Activated T-cell treated with anti-CD3 and anti-CD28 coated beads, Interleukin-2, amount 50 U/mL, for 24 hours (primary cell): ENCODE measurements around the gene GRM4.

Source experiments
- DNase-seq: peaks from one replicate; pipeline ENCODE4 v3.0.0-alpha.2; 2020
- H3K27ac Mint-ChIP-seq: 2 replicates; pipeline ENCODE4 v1.8.0; 2020; ENCODE audit warnings: mild to moderate bottlenecking, mixed read lengths
- H3K27me3 Mint-ChIP-seq: 2 replicates; pipeline ENCODE4 v1.8.0; 2020; ENCODE audit warnings: mixed read lengths
- H3K36me3 Mint-ChIP-seq: 2 replicates; pipeline ENCODE4 v1.8.0; 2020; ENCODE audit warnings: low read depth, mixed read lengths
- H3K4me1 Mint-ChIP-seq: 2 replicates; pipeline ENCODE4 v1.8.0; 2020; ENCODE audit warnings: low read depth, mixed read lengths
- H3K4me3 Mint-ChIP-seq: 2 replicates; pipeline ENCODE4 v1.8.0; 2020; ENCODE audit warnings: mild to moderate bottlenecking, moderate library complexity, mixed read lengths
- H3K9me3 Mint-ChIP-seq: 2 replicates; pipeline ENCODE4 v1.8.0; 2020; ENCODE audit warnings: mixed read lengths

GRM4 gene

DNA sequence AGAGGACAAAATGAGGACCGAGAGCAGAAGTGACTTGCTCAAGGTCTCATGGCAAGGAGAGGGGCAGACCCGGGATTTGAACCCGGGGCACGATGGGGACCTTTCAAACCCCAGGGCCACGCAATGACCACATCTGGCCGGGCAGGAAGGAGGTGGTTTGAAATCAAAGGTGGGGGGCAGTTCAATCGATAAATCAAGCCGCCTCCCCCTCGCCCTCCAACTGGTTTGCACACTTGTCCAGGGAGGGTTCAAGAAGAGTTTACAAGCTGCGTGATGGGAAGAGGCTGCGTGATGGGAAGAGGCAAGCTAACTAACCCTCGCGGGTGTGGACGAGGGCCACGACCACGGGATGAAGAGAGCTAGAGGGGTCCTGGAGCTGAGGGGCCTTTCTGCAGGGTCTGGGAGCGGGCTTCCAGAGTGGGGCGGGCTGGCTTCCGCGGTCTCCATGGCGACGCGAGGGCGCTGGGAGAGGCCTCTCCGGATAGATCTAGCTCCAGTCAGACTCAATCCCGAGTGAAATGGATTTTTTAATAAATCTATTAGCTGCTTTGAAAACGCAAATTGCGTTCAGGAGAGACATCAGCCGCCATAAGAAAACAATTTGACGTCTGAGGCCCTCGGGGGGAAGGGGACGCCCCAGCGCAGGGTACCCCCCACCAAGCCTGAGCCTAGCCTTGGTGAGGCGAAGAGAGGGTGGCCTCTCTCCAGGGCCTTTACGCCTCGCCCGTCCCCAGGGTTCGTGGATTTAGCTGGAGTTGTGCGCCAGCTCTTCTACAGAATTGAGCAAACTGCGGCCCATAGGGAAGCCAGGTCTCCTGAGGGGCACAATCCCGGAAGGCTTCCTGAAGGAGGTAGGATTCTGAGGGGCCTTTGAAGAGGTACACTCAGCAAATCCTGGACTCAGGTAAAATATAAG lies 143.9 kb downstream of the GRM4 start:
- no peak for DNase-seq
- Mint-ChIP-seq H3K36me3 (no peaks in the 10 kb centered on the region), H3K4me1 (no peaks in the 10 kb centered on the region), H3K27ac (no peak overlapping the region), H3K27me3 (no peaks in the 10 kb centered on the region), H3K9me3 (peaks cover 2% of the 10 kb centered on the region), H3K4me3 (no peak overlapping the region)

DNA sequence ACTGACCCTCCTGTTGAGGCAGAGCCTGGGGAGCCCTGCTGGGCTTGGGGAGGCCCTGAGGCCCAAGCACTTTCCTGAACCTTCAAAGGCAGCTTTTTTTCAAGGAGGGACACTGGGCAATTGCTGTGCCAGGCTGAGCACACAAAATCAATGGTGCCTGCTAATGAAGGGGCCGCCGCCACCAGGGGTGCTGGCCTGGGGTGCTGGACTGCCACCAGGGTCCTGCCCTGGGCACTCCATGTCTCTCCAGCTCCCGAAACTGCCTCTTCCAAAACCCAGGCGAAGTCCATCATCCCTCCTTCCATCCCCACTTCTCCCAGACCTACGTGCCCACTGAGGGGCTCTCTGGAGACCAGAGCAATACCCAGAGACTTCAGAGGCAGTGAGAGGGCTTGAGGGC lies 145.6 kb downstream of the GRM4 start:
- no peaks in the 10 kb centered on the region for H3K36me3 Mint-ChIP-seq
- no peaks in the 10 kb centered on the region for H3K4me1 Mint-ChIP-seq
- no peaks in the 10 kb centered on the region for H3K27me3 Mint-ChIP-seq
- H3K27ac Mint-ChIP-seq: no peak overlapping the region
- DNase-seq: no peak
- no peak overlapping the region for H3K4me3 Mint-ChIP-seq
- peaks cover 2% of the 10 kb centered on the region for H3K9me3 Mint-ChIP-seq

DNA sequence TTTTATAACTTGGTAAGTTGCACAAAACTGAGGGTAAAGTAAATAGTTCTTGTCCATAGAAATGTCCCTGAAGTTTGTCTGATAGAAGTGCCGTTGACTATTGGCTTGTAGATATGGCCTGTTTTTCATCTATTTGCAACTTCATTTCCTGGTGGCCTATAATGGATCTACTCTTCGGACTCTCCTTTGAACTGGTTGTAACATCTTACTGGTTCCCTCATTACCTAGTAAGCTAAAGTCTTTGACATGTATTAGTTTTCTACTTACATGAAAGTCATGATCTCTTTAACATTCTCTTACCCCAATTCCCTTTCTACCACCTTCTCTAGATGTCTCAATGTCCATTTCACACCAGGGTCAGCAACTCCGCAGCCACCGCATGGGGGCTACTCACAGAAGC lies 146.3 kb downstream of the GRM4 start:
- no peaks in the 10 kb centered on the region for H3K4me1 Mint-ChIP-seq
- DNase-seq: no peak
- H3K9me3 Mint-ChIP-seq: peaks cover 2% of the 10 kb centered on the region
- H3K27me3 Mint-ChIP-seq: no peaks in the 10 kb centered on the region
- H3K36me3 Mint-ChIP-seq: no peaks in the 10 kb centered on the region
- H3K4me3 Mint-ChIP-seq: no peak overlapping the region
- no peak overlapping the region for H3K27ac Mint-ChIP-seq

DNA sequence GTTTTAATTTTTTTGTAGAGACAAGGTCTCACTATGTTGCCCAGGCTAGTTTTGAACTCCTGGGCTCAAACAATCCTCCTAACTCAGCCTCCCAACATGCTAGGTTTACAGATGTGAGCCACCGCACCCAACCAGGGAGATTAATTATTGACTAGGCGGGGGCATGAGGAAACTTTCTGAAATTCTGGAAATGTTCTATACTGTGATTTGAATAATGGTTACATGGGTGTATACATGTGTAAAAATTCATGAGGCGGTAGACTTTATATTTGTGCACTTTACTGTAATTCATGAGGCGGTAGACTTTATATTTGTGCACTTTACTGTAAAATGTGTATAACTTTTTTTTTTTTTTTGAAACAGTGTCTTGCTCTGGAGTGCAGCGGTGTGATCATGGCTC lies 147.2 kb downstream of the GRM4 start:
- Mint-ChIP-seq H3K4me1 (no peaks in the 10 kb centered on the region), H3K27me3 (no peaks in the 10 kb centered on the region)
- no peak for DNase-seq

DNA sequence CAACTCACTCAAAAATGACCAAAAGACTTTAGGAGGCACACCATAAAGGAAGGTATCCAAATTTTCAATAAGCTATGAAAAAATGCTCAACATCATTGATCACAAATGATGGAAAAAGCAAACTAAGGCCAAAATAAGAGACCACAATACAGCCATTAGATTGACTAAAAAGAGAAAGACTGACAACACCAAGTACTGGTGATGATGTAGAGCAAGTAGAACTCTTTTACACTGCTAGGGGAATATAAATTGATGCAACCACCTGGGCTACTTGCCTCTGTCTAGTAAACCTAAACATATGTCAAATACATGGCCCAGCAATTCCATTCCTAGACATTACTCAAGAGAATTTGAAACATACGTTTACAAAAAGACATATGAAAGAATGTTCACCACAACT lies 148.6 kb downstream of the GRM4 start:
- no peak overlapping the region for H3K27ac Mint-ChIP-seq
- no peak for DNase-seq
- no peaks in the 10 kb centered on the region for H3K4me1 Mint-ChIP-seq
- H3K27me3 Mint-ChIP-seq: no peaks in the 10 kb centered on the region
- H3K36me3 Mint-ChIP-seq: no peaks in the 10 kb centered on the region
- H3K4me3 Mint-ChIP-seq: no peak overlapping the region
- H3K9me3 Mint-ChIP-seq: peaks cover 2% of the 10 kb centered on the region

More for the DNA sequence above, 147.2 kb downstream of the GRM4 start:
- peaks cover 2% of the 10 kb centered on the region for H3K9me3 Mint-ChIP-seq
- no peak overlapping the region for H3K4me3 Mint-ChIP-seq
- H3K36me3 Mint-ChIP-seq: no peaks in the 10 kb centered on the region
- no peak overlapping the region for H3K27ac Mint-ChIP-seq

DNA sequence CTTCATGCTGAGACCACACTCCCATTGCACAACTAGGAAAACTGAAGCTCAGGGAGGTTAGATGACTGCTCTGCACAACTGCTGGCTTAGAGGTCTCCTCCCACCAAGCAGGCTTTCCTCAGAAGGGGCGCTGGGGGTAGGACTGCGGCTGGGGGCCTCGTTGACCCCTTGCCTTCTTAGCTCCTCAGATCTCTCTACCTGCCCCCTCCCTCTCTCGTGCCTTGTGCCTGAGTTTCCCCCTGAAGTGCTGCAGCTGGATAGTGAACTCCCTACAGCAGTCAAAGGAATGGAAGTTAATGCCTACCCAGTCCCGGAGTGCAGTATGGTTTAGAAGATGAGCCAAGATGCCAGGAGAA lies 149.8 kb downstream of the GRM4 start:
- Mint-ChIP-seq H3K27me3 (no peaks in the 10 kb centered on the region), H3K27ac (no peak overlapping the region), H3K36me3 (no peaks in the 10 kb centered on the region), H3K9me3 (peaks cover 2% of the 10 kb centered on the region), H3K4me1 (no peaks in the 10 kb centered on the region), H3K4me3 (no peak overlapping the region)
- DNase-seq: no peak

DNA sequence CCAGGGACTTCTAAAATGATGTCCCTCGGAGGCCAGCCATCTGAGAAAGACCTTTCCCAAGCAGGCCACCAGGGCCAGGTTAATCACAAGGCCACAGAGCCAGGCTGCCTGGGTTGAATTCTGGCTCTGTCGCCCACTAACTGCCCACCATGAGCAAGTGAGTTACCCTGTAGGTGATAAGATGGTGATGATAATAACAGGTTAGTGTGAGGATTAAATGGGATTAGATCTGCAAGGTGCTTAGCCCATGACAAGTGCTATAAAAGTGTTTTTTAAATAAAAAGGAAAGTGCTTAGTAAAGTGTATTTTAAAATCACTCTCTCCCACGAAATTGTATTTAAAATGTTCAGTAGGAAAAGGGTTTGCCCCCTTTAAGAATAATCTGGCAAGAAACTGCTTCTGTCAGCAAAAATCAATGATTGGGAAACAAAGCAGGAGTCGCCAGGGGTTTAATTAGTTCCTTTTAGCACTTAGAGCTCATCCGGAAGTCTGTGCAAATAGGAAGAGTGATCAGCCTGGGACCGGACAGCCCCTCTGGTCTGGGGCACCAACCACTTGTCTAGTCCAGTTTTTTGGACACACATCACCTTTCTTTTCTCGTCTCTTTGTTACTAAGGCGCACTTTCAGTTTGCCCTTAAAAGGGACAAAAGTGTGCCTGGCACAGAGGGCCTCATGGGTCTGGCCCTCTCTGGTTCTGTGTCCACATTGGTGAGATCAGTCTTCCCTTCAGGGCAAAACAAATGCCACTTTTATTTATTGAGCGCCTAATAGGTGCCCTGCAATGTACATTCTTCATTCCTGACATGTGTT lies 150.4 kb downstream of the GRM4 start:
- no peak overlapping the region for H3K27ac Mint-ChIP-seq
- H3K9me3 Mint-ChIP-seq: peaks cover 2% of the 10 kb centered on the region
- no peaks in the 10 kb centered on the region for H3K36me3 Mint-ChIP-seq
- H3K4me3 Mint-ChIP-seq: no peak overlapping the region
- no peaks in the 10 kb centered on the region for H3K4me1 Mint-ChIP-seq
- DNase-seq: no peak
- no peaks in the 10 kb centered on the region for H3K27me3 Mint-ChIP-seq

DNA sequence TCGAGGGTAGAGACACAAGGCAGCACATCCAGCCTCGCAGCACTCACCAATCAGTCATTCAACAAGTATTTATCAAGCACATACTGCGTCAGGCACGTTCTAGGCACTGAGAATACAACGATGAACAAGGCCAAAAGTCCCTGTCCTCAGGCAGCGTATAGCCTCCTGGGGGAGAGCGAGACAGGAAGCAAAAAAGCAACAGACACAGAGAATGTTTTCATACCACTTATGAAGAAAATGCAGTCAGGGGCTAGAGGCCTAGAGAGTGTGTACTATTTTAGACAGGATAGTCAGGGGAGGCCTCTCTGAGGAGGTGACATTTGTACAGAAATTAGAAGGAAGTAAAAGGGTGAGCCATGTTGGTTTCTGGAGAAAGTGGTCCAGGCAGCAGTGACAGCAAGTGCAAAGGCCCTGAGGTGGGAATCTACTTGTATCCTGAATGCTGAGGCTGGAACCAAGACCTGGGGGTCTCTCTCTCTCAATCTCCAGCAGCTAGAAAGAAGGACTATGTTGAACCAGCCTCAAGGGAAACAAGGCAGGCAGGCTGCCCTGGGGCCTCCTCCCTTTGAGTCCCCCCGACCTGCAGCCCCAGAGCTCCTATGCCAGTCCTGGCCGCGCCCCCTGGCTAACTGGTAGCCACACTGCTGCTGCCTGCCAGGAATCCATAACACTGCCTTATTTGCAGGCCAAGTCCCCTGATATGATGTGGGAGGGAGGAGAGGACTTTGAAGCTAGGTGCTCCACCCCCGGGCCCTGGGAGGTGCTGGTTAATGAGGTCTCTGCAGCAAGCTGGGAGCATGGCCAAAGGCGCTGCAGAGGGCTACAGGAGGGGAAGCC lies 151.2 kb downstream of the GRM4 start:
- Mint-ChIP-seq H3K27ac (no peak overlapping the region), H3K36me3 (no peaks in the 10 kb centered on the region), H3K4me3 (no peak overlapping the region), H3K9me3 (peaks cover 2% of the 10 kb centered on the region), H3K27me3 (no peaks in the 10 kb centered on the region), H3K4me1 (no peaks in the 10 kb centered on the region)
- no peak for DNase-seq

DNA sequence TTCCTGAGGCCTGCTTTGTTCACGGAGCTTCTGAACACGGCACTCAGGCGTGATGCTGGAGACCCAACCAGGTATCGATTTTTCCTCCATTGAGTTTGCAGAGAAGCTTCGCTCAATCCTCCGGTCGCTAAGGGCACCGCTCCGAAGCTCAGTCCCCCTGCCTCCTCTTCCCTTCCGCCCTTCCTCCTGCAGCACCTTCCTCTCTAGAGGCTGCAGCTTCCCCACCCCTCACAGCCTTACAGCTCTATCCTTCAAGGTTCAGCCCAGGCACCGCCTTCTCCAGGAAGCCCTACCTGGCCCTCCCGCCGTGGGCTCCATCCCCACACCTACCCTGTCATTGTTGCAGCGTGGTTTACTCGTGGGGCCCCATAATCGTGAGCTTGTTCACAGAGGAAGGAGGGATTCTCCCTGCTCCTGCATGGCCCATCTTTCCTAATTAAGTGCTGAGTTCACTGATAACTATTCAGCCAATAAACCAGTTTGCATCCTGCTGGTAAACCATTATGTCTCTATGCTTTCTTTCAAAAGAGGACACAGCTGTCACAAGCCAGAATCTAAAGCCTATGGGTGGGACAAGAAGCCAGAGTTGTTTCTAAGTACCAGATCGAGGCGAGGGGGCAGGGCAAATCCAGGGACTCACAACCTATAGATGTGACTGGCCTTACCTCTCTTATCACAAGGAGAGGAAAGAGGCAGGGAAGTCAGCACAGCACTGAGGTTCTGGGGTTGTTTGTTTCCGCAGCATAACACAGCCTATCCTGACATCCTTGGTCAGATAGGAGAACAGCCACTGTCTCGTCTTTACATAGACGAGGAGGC lies 152.0 kb downstream of the GRM4 start:
- H3K4me3 Mint-ChIP-seq: no peak overlapping the region
- no peak overlapping the region for H3K27ac Mint-ChIP-seq
- no peaks in the 10 kb centered on the region for H3K36me3 Mint-ChIP-seq
- H3K9me3 Mint-ChIP-seq: peaks cover 2% of the 10 kb centered on the region
- no peaks in the 10 kb centered on the region for H3K4me1 Mint-ChIP-seq
- DNase-seq: no peak
- no peaks in the 10 kb centered on the region for H3K27me3 Mint-ChIP-seq

DNA sequence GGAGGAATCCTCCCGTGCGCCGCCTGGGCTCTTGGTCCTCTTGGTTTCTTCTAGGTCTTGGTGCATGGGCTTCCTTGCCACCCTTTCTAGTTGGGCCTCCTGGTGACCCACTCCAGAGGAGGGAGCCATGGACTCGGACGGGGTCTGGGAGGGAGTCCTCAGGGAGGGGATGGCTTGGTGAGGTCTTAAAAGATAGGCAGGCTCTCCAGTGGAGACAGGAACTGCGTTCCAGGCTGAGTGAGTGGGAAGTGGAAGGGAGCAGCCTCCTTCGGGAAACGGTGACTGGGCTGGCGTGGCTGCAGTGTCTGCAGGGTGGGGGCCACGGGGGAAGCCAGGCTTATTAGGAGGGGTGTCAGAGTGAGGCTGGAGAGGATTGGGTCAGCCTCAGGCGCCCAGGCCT lies 152.8 kb downstream of the GRM4 start:
- Mint-ChIP-seq H3K27me3 (no peaks in the 10 kb centered on the region), H3K27ac (no peak overlapping the region), H3K36me3 (no peaks in the 10 kb centered on the region), H3K4me1 (no peaks in the 10 kb centered on the region), H3K4me3 (no peak overlapping the region), H3K9me3 (peaks cover 2% of the 10 kb centered on the region)
- no peak for DNase-seq

DNA sequence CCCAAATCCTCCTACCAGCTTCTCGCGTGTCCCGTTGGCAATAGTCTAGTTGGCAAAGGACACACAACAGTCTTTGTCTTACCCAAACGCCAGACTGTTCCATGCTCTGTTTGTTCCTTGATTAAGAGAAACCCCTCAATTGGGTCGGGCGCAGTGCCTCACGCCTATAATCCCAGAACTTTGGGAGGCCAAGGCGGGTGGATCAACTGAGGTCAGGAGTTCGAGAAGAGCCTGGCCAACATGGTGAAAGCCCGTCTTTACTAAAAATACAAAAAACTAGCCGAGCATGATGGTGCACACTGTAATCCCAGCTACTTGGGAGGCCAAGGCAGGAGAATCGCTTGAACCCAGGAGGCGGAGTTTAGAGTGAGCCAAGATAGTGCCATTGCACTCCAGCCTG lies 153.7 kb downstream of the GRM4 start:
- Mint-ChIP-seq H3K4me3 (no peak overlapping the region), H3K4me1 (no peaks in the 10 kb centered on the region), H3K27me3 (no peaks in the 10 kb centered on the region), H3K27ac (no peak overlapping the region), H3K36me3 (no peaks in the 10 kb centered on the region), H3K9me3 (no peaks in the 10 kb centered on the region)
- no peak for DNase-seq

DNA sequence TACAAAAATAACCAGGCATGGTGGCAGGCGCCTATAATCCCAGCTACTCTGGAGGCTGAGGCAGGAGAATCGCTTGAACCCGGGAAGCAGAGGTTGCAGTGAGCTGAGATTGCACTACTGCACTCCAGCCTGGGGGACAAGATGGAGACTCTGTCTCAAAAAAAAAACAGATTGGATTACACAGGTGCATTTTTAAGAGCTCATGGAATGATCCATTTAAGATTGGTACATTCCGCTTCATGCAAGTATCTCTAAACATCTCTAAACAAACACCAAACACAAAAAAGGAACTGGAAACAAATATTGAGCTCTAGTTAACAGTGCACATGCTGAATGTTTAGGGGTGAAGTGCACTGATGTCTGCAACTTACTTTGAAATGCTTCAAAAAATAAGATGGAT lies 154.3 kb downstream of the GRM4 start:
- Mint-ChIP-seq H3K9me3 (no peaks in the 10 kb centered on the region), H3K27me3 (no peaks in the 10 kb centered on the region), H3K4me3 (no peak overlapping the region), H3K36me3 (no peaks in the 10 kb centered on the region), H3K4me1 (no peaks in the 10 kb centered on the region), H3K27ac (no peak overlapping the region)
- DNase-seq: no peak

DNA sequence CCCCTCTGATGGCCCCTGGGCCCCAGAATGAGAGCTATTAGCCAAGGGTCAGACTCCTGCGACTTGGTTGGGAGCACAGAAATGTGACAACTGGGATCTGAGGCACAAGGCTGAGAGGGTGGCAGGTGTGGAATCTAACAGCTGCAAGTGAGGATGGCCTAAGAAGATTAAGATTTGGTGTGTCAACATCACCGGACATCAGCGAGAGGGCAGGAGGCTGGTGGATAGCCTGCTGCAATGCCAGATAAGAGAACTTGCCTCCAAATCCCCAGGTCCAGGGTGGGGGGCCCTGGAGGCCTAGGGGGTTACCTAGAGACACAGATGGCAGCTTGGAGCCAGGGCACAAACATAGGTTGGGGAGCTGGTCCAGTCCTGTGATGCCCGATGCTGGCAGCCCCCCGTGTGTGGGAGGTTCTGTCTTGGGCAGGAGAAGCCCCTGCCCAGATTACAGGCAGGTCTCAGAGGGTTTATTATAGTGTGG lies 155.8 kb downstream of the GRM4 start:
- H3K27me3 Mint-ChIP-seq: no peaks in the 10 kb centered on the region
- no peak overlapping the region for H3K27ac Mint-ChIP-seq
- no peaks in the 10 kb centered on the region for H3K9me3 Mint-ChIP-seq
- no peaks in the 10 kb centered on the region for H3K36me3 Mint-ChIP-seq
- no peak overlapping the region for H3K4me3 Mint-ChIP-seq
- no peak for DNase-seq
- H3K4me1 Mint-ChIP-seq: no peaks in the 10 kb centered on the region
